NCI-H2029 treated with DMSO at 0.1 percent for 48 hours (cell line): ENCODE measurements around the gene SH3RF2.
"Not testable (repeated sequence)": the region's sequence is repeated elsewhere in the genome, so short reads cannot be mapped to it uniquely, and the experiment has no call there.

Experiments
- DNase-seq: peaks from one replicate; lab custom pipeline; 2025; lab: John Stamatoyannopoulos, UW

The SH3RF2 gene

GRCh38 chr5:145936401-145937131, at the start of gene SH3RF2:
TSS of gene SH3RF2 (plus strand) at chr5:145936578. CDS start at chr5:145937929, 1,351 bp downstream.
- no peak for DNase-seq

GRCh38 chr5:145887217-145887616, 49.2 kb upstream of the SH3RF2 start:
- no peak for DNase-seq

- no peak for DNase-seq
Observed at GRCh38 chr5:145887976-145888574, 48.3 kb upstream of the SH3RF2 start.

GRCh38 chr5:145889611-145890010, 46.8 kb upstream of the SH3RF2 start:
- no peak for DNase-seq

- DNase-seq = not testable (repeated sequence)
Observed at GRCh38 chr5:145891378-145891777, 45.0 kb upstream of the SH3RF2 start.

- no peak for DNase-seq
Observed at GRCh38 chr5:145898171-145898570, 38.2 kb upstream of the SH3RF2 start.

GRCh38 chr5:145902421-145902820, 34.0 kb upstream of the SH3RF2 start:
- no peak for DNase-seq

GRCh38 chr5:145903113-145903512, 33.3 kb upstream of the SH3RF2 start:
- DNase-seq = no peak

GRCh38 chr5:145903867-145904266, 32.5 kb upstream of the SH3RF2 start:
- no peak for DNase-seq

- DNase-seq = no peak
Observed at GRCh38 chr5:145904743-145905142, 31.6 kb upstream of the SH3RF2 start.

GRCh38 chr5:145906401-145906800, 30.0 kb upstream of the SH3RF2 start:
- no peak for DNase-seq

GRCh38 chr5:145908206-145908960, 28.0 kb upstream of the SH3RF2 start:
- no peak for DNase-seq

- no peak for DNase-seq
Observed at GRCh38 chr5:145911164-145911563, 25.2 kb upstream of the SH3RF2 start.

GRCh38 chr5:145912019-145912418, 24.4 kb upstream of the SH3RF2 start:
- DNase-seq = no peak

- no peak for DNase-seq
Observed at GRCh38 chr5:145912594-145912993, 23.8 kb upstream of the SH3RF2 start.

GRCh38 chr5:145913701-145914100, 22.7 kb upstream of the SH3RF2 start:
- no peak for DNase-seq

GRCh38 chr5:145915970-145916638, 20.3 kb upstream of the SH3RF2 start:
- DNase-seq = no peak

- no peak for DNase-seq
Observed at GRCh38 chr5:145917288-145917687, 19.1 kb upstream of the SH3RF2 start.

GRCh38 chr5:145918397-145918796, 18.0 kb upstream of the SH3RF2 start:
- DNase-seq = no peak

GRCh38 chr5:145919413-145919812, 17.0 kb upstream of the SH3RF2 start:
- DNase-seq = no peak

GRCh38 chr5:145920542-145921210, 15.7 kb upstream of the SH3RF2 start:
- no peak for DNase-seq

- DNase-seq = no peak
Observed at GRCh38 chr5:145921211-145921610, 15.2 kb upstream of the SH3RF2 start.
